Measurements from ENCODE around the gene TMEM203. TPM values are rescaled to one million over a fixed set of nuclear protein-coding genes. Genes with fewer than 3 reads are reported as not detected.

The TMEM203 gene
- total RNA-seq, 1 experiment from 2014 or later = 57.6 TPM

- in situ Hi-C loops (cut with HindIII; ENCODE audit: low pct_unique_long_range_greater_than_20kb, low sequenced_read_pairs) = no loop called here
- DNase-seq (ENCODE audit: low read depth) = no peak
Observed at GRCh38 chr9:137175345-137175961, 30.0 kb downstream of the TMEM203 start.

GRCh38 chr9:137174722-137175293 is 30.6 kb downstream of the TMEM203 start:
- in situ Hi-C loops (cut with HindIII; ENCODE audit: low pct_unique_long_range_greater_than_20kb, low sequenced_read_pairs) = no loop called here
- no peak for DNase-seq (ENCODE audit: low read depth)

GRCh38 chr9:137173796-137174664 is 31.4 kb downstream of the TMEM203 start:
- in situ Hi-C loops (cut with HindIII; ENCODE audit: low pct_unique_long_range_greater_than_20kb, low sequenced_read_pairs) = no loop called here

GRCh38 chr9:137172901-137173795 is 32.3 kb downstream of the TMEM203 start:
- in situ Hi-C loops (cut with HindIII; ENCODE audit: low pct_unique_long_range_greater_than_20kb, low sequenced_read_pairs) = no loop called here
- no peak for DNase-seq (ENCODE audit: low read depth)

More at GRCh38 chr9:137173796-137174664, 31.4 kb downstream of the TMEM203 start:
- DNase-seq (ENCODE audit: low read depth) = no peak

- DNase-seq (ENCODE audit: low read depth) = no peak
- in situ Hi-C loops (cut with HindIII; ENCODE audit: low pct_unique_long_range_greater_than_20kb, low sequenced_read_pairs) = no loop called here
Observed at GRCh38 chr9:137171149-137171900, 34.1 kb downstream of the TMEM203 start.

GRCh38 chr9:137170486-137171148 is 34.8 kb downstream of the TMEM203 start:
- DNase-seq (ENCODE audit: low read depth) = no peak
- in situ Hi-C loops (cut with HindIII; ENCODE audit: low pct_unique_long_range_greater_than_20kb, low sequenced_read_pairs) = no loop called here

GRCh38 chr9:137169896-137170358 is 35.5 kb downstream of the TMEM203 start, which contains the start of gene LRRC26:
Gene LRRC26, minus strand, starts transcription at chr9:137170051. Its CDS starts 108 bp downstream, at chr9:137169943.
- no peak for DNase-seq (ENCODE audit: low read depth)
- in situ Hi-C loops (cut with HindIII; ENCODE audit: low pct_unique_long_range_greater_than_20kb, low sequenced_read_pairs) = no loop called here

GRCh38 chr9:137168904-137169856 is 36.3 kb downstream of the TMEM203 start:
- in situ Hi-C loops (cut with HindIII; ENCODE audit: low pct_unique_long_range_greater_than_20kb, low sequenced_read_pairs) = no loop called here
- peak; percentile 86 for DNase-seq (ENCODE audit: low read depth)

GRCh38 chr9:137168573-137168903 is 36.9 kb downstream of the TMEM203 start:
- in situ Hi-C loops (cut with HindIII; ENCODE audit: low pct_unique_long_range_greater_than_20kb, low sequenced_read_pairs) = no loop called here
- DNase-seq (ENCODE audit: low read depth) = peak; percentile 24

GRCh38 chr9:137167747-137168572 is 37.5 kb downstream of the TMEM203 start:
- DNase-seq (ENCODE audit: low read depth) = peak; percentile 28
- in situ Hi-C loops (cut with HindIII; ENCODE audit: low pct_unique_long_range_greater_than_20kb, low sequenced_read_pairs) = no loop called here

GRCh38 chr9:137167277-137167746 is 38.1 kb downstream of the TMEM203 start:
- in situ Hi-C loops (cut with HindIII; ENCODE audit: low pct_unique_long_range_greater_than_20kb, low sequenced_read_pairs) = no loop called here
- DNase-seq (ENCODE audit: low read depth) = no peak

- no peak for DNase-seq (ENCODE audit: low read depth)
- in situ Hi-C loops (cut with HindIII; ENCODE audit: low pct_unique_long_range_greater_than_20kb, low sequenced_read_pairs) = no loop called here
Observed at GRCh38 chr9:137166380-137167229, 38.8 kb downstream of the TMEM203 start.

- in situ Hi-C loops (cut with HindIII; ENCODE audit: low pct_unique_long_range_greater_than_20kb, low sequenced_read_pairs) = no loop called here
- no peak for DNase-seq (ENCODE audit: low read depth)
Observed at GRCh38 chr9:137165250-137165836, 40.1 kb downstream of the TMEM203 start.
